ENCODE measurements around the gene CCRL2.

CCRL2 gene, protein sequence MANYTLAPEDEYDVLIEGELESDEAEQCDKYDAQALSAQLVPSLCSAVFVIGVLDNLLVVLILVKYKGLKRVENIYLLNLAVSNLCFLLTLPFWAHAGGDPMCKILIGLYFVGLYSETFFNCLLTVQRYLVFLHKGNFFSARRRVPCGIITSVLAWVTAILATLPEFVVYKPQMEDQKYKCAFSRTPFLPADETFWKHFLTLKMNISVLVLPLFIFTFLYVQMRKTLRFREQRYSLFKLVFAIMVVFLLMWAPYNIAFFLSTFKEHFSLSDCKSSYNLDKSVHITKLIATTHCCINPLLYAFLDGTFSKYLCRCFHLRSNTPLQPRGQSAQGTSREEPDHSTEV

DNA sequence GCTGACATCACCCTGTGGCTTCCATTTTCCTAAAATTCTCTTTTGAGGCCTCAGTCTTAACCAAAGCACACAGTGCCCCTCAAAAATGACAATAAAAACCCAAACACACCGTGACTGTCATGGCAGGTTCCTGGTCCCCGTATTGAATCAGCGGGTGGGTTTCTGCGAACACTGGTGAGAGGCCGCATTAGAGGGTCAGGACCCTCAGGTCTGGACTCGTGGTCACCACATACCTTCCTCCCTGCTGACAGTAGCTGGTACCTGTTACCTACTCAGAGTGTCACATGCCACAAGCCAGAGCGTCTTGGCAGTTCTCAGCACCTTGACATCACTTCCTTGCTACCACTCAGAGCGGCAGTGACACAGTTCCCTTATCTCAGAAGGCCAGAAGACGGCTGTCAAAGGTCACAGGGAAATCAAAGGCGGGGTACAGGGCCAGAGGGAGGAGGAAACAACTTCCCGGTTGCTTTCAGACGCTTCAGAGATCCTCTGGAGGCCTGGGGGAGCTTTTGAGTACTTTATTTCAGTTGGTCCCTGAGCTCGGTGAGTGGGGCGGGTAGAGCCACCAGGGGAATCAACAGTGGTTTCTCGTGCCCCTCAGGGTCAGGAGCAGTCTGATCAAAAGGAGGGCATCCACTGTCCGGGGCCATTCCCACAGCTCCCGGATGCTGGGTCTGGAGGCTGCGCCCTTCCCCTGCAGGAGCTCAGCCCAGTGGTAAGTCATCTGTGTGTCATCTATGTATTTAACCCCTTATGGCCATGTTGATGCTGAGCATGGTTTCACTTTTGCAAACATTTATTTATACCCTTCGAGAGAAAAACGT is at the start of gene CCRL2, which contains the start of gene CCR5AS:
Gene CCRL2, plus strand, starts transcription at position 472 of the 824 bp plus-strand sequence. CDS start 821 bp downstream, outside the sequence.
Gene CCR5AS, minus strand, starts transcription at position 279 of the 824 bp plus-strand sequence.
- no peak for DNase-seq (ENCODE audit: low read depth, low spot score)

DNA sequence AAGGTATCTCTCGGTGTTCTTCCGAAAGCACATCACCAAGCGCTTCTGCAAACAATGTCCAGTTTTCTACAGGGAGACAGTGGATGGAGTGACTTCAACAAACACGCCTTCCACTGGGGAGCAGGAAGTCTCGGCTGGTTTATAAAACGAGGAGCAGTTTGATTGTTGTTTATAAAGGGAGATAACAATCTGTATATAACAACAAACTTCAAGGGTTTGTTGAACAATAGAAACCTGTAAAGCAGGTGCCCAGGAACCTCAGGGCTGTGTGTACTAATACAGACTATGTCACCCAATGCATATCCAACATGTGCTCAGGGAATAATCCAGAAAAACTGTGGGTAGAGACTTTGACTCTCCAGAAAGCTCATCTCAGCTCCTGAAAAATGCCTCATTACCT is 48.6 kb upstream of the CCRL2 start:
- DNase-seq (ENCODE audit: low read depth, low spot score) = no peak

DNA sequence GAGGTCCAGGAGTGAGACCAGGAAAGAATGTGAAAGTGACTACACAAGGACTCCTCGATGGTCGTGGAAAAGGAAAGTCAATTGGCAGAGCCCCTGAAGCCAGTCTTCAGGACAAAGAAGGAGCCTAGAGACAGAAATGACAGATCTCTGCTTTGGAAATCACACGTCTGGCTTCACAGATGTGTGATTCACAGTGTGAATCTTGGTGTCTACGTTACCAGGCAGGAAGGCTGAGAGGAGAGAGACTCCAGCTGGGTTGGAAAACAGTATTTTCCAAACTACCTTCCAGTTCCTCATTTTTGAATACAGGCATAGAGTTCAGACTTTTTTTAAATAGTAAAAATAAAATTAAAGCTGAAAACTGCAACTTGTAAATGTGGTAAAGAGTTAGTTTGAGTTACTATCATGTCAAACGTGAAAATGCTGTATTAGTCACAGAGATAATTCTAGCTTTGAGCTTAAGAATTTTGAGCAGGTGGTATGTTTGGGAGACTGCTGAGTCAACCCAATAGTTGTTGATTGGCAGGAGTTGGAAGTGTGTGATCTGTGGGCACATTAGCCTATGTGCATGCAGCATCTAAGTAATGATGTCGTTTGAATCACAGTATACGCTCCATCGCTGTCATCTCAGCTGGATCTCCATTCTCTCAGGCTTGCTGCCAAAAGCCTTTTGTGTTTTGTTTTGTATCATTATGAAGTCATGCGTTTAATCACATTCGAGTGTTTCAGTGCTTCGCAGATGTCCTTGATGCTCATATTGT is 47.1 kb upstream of the CCRL2 start:
- no peak for DNase-seq (ENCODE audit: low read depth, low spot score)

DNA sequence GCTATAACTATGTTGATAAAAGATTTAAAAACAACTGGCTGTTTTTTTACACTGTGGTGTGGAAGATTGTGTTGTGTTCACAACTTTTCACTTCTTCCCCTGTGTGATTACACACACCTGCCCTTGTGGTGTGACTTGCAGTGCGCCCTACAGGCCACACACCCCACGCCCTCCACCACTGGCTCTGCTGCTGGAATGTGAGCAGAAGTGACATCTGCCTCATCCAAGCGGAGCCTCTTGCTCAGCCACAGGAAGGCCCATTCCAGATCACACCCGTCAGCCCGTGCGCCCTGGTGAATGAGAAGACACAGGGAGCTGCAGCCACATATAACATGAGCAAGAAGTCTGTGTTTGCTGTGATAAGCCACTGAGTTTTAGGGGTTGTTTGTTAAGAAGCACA is 46.2 kb upstream of the CCRL2 start:
- DNase-seq (ENCODE audit: low read depth, low spot score) = no peak

DNA sequence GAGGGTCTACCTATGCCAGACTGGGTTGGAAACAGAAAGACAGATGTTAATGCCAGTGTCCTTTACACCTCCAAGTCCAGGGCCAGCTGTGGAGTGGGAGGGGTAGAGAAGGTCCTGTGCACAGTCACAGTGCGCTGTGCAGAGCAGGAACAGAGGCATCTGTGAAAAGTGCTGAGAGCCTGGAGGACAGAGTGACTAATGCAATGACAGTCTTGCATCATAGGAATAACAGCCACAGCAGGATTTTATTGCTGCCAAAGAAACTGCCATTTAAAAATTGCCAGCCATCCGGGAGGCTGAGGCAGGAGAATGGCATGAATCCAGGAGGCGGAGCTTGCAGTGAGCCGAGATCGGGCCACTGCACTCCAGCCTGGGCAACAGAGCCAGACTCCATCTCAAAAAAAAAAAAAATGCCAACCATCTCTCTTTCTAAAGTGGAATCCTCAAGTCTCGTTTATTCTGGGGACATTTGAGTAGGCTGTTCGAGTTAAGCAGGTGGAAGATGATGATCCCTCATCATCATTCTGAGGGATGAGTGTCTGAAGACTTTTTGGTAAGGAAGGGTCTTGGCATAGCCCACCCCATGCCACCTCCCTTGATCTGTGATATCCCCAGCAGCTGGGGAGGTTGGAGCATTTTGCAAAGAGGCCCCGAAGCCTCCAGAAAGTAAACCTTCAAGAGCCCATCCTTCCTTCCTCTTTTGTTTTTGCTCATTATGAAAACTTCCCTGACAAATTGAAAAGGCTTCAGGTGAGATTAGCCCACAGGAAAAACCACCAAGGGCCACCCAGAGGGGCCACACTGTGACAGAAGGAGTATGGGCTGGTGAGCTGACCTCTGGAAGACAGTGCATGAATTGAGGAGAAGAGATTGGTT is 45.4 kb upstream of the CCRL2 start:
- no peak for DNase-seq (ENCODE audit: low read depth, low spot score)

DNA sequence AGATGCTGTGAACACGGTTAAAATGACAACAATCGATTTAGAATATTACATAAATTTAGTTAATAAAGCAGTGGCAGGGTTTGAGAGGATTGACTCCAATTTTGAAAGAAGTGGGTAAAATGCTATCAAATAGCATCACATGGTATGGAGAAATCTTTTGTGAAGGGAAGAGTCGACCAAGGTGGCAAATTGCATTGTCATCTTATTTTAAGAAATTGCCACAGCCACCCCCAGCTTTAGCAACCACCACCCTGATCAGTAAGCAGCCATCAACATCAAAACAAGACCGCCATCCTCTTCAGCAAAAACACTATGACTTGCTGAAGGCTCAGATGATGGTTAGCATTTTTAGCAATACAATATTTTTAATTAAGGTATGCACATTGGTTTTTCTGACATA is 42.0 kb upstream of the CCRL2 start:
- no peak for DNase-seq (ENCODE audit: low read depth, low spot score)

DNA sequence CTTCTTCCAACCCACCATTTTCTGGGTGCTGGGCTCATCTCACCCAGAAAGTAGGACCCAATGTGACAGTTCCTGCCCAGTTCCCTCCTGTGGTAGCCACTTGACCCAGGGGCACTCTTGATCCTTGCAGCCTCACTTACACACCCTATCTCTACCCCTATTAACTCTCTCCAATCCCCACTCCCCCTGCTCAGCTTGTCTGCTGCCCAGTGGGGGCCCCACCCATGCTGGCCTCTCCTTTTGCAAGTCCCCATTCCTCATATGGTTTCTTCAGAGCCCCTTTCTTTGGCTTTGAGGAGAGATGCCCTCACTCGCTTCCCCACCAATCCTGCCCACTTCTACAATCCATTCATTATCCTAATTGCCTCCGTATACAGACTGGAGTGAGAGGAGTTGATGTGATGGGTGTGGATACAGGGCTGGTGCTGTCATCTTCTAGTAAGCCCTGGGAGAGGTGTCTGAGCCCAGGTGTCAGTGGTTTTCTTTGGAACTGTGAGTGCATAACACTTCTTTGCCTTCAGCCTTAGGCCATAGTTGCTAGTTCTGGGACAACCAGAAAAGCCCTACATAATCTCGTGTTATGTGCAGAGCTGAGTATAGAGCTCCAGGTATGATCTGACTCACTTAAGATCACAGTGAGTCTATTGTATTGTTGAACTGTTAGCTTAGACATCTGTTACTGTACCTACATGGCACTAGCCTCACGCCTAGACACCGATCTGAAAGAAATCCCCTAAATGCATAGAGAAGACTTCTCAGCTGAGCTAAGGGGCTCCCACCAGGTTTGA is 41.1 kb upstream of the CCRL2 start:
- DNase-seq (ENCODE audit: low read depth, low spot score) = no peak

DNA sequence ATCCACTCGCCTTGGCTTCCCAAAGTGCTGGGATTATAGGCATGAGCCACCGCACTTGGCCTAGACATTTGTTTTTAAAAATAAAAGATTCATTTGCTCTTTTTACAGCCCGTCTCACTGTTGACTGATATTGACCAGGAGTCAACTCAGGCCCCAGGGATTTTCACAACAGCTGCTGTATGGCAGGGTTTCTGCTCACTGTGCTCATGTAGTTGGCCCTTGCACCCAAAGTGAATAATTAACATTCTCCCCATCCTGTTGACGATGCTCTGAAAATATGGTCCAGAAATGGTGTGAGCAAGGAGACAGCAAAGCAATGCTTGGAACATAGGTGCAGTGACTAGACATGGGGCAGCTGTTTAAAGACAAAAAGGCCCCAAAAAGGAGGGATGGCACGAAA is 39.2 kb upstream of the CCRL2 start:
- no peak for DNase-seq (ENCODE audit: low read depth, low spot score)

DNA sequence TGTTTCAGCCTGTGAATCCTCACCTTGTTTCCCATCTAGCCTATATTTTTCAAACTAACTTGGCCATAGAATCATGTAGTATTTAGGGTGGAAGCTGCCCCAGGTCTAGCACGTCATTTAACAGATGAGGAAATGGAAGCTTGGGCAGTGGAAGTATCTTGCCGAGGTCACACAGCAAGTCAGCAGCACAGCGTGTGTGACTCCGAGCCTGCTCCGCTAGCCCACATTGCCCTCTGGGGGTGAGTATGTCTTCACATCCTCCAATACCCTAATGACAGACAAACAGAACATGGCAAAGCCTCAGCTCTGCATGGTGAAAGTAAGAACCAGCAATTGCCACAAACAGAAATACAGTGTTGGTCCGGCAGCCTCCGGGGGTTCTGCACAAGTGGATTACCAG is 38.5 kb upstream of the CCRL2 start:
- peak; percentile 35 for DNase-seq (ENCODE audit: low read depth, low spot score)

DNA sequence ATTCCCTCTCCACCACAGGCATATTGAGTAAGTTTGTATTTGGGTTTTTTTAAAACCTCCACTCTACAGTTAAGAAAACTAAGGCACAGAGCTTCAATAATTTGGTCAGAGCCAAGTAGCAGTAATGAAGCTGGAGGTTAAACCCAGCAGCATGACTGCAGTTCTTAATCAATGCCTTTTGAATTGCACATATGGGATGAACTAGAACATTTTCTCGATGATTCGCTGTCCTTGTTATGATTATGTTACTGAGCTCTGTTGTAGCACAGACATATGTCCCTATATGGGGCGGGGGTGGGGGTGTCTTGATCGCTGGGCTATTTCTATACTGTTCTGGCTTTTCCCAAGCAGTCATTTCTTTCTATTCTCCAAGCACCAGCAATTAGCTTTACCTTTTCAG is 37.9 kb upstream of the CCRL2 start:
- no peak for DNase-seq (ENCODE audit: low read depth, low spot score)

DNA sequence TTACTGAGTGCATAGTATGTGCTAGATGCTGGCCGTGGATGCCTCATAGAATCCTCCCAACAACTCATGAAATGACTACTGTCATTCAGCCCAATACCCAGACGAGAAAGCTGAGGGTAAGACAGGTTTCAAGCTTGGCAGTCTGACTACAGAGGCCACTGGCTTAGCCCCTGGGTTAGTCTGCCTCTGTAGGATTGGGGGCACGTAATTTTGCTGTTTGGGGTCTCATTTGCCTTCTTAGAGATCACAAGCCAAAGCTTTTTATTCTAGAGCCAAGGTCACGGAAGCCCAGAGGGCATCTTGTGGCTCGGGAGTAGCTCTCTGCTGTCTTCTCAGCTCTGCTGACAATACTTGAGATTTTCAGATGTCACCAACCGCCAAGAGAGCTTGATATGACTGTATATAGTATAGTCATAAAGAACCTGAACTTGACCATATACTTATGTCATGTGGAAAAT is 37.4 kb upstream of the CCRL2 start:
- DNase-seq (ENCODE audit: low read depth, low spot score) = no peak

DNA sequence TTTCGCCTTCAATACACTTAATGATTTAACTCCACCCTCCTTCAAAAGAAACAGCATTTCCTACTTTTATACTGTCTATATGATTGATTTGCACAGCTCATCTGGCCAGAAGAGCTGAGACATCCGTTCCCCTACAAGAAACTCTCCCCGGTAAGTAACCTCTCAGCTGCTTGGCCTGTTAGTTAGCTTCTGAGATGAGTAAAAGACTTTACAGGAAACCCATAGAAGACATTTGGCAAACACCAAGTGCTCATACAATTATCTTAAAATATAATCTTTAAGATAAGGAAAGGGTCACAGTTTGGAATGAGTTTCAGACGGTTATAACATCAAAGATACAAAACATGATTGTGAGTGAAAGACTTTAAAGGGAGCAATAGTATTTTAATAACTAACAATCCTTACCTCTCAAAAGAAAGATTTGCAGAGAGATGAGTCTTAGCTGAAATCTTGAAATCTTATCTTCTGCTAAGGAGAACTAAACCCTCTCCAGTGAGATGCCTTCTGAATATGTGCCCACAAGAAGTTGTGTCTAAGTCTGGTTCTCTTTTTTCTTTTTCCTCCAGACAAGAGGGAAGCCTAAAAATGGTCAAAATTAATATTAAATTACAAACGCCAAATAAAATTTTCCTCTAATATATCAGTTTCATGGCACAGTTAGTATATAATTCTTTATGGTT is 36.1 kb upstream of the CCRL2 start, which contains the start of gene CCR5:
Gene CCR5, plus strand, starts transcription at position 108 of the 680 bp plus-strand sequence. CDS start 1,957 bp downstream, outside the sequence.
- no peak for DNase-seq (ENCODE audit: low read depth, low spot score)

DNA sequence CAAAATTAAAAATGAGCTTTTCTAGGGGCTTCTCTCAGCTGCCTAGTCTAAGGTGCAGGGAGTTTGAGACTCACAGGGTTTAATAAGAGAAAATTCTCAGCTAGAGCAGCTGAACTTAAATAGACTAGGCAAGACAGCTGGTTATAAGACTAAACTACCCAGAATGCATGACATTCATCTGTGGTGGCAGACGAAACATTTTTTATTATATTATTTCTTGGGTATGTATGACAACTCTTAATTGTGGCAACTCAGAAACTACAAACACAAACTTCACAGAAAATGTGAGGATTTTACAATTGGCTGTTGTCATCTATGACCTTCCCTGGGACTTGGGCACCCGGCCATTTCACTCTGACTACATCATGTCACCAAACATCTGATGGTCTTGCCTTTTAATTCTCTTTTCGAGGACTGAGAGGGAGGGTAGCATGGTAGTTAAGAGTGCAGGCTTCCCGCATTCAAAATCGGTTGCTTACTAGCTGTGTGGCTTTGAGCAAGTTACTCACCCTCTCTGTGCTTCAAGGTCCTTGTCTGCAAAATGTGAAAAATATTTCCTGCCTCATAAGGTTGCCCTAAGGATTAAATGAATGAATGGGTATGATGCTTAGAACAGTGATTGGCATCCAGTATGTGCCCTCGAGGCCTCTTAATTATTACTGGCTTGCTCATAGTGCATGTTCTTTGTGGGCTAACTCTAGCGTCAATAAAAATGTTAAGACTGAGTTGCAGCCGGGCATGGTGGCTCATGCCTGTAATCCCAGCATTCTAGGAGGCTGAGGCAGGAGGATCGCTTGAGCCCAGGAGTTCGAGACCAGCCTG is 35.3 kb upstream of the CCRL2 start:
- no peak for DNase-seq (ENCODE audit: low read depth, low spot score)

DNA sequence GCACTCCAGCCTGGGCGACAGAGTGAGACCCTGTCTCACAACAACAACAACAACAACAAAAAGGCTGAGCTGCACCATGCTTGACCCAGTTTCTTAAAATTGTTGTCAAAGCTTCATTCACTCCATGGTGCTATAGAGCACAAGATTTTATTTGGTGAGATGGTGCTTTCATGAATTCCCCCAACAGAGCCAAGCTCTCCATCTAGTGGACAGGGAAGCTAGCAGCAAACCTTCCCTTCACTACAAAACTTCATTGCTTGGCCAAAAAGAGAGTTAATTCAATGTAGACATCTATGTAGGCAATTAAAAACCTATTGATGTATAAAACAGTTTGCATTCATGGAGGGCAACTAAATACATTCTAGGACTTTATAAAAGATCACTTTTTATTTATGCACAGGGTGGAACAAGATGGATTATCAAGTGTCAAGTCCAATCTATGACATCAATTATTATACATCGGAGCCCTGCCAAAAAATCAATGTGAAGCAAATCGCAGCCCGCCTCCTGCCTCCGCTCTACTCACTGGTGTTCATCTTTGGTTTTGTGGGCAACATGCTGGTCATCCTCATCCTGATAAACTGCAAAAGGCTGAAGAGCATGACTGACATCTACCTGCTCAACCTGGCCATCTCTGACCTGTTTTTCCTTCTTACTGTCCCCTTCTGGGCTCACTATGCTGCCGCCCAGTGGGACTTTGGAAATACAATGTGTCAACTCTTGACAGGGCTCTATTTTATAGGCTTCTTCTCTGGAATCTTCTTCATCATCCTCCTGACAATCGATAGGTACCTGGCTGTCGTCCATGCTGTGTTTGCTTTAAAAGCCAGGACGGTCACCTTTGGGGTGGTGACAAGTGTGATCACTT is 34.3 kb upstream of the CCRL2 start:
- DNase-seq (ENCODE audit: low read depth, low spot score) = no peak

DNA sequence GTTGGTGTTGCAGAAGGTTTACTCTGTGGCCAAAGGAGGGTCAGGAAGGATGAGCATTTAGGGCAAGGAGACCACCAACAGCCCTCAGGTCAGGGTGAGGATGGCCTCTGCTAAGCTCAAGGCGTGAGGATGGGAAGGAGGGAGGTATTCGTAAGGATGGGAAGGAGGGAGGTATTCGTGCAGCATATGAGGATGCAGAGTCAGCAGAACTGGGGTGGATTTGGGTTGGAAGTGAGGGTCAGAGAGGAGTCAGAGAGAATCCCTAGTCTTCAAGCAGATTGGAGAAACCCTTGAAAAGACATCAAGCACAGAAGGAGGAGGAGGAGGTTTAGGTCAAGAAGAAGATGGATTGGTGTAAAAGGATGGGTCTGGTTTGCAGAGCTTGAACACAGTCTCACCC is 32.3 kb upstream of the CCRL2 start:
- no peak for DNase-seq (ENCODE audit: low read depth, low spot score)

DNA sequence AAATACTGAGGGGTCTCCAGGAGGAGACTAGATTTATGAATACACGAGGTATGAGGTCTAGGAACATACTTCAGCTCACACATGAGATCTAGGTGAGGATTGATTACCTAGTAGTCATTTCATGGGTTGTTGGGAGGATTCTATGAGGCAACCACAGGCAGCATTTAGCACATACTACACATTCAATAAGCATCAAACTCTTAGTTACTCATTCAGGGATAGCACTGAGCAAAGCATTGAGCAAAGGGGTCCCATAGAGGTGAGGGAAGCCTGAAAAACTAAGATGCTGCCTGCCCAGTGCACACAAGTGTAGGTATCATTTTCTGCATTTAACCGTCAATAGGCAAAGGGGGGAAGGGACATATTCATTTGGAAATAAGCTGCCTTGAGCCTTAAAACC is 31.8 kb upstream of the CCRL2 start:
- no peak for DNase-seq (ENCODE audit: low read depth, low spot score)

DNA sequence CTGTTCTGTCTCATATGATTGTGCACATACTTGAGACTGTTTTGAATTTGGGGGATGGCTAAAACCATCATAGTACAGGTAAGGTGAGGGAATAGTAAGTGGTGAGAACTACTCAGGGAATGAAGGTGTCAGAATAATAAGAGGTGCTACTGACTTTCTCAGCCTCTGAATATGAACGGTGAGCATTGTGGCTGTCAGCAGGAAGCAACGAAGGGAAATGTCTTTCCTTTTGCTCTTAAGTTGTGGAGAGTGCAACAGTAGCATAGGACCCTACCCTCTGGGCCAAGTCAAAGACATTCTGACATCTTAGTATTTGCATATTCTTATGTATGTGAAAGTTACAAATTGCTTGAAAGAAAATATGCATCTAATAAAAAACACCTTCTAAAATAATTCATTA is 31.2 kb upstream of the CCRL2 start:
- no peak for DNase-seq (ENCODE audit: low read depth, low spot score)
